ENCODE measurements around the gene PAN2.
"Not testable (repeated sequence)": the region's sequence is repeated elsewhere in the genome, so short reads cannot be mapped to it uniquely, and the experiment has no call there.

The PAN2 gene

DNA sequence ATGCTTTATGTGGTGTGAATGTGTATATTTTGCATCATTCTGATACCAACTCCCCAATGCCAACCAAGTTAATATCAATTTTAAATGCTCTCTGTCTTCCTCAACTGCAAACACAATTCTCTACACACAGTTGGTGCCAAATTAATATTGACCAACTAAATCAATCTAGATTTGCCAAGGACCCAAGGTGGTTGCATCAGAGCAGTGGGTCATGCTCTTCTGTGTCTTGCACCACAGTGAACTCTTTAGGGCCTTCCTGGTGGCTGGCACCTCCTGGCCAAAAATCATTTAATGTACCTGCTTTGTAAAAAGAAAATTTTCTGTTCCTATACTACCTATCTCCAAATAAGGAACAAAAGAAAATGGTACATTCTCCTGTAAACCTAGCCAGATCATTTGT, 53.0 kb downstream of the PAN2 start:
- TF ChIP-seq, protein P1, sequence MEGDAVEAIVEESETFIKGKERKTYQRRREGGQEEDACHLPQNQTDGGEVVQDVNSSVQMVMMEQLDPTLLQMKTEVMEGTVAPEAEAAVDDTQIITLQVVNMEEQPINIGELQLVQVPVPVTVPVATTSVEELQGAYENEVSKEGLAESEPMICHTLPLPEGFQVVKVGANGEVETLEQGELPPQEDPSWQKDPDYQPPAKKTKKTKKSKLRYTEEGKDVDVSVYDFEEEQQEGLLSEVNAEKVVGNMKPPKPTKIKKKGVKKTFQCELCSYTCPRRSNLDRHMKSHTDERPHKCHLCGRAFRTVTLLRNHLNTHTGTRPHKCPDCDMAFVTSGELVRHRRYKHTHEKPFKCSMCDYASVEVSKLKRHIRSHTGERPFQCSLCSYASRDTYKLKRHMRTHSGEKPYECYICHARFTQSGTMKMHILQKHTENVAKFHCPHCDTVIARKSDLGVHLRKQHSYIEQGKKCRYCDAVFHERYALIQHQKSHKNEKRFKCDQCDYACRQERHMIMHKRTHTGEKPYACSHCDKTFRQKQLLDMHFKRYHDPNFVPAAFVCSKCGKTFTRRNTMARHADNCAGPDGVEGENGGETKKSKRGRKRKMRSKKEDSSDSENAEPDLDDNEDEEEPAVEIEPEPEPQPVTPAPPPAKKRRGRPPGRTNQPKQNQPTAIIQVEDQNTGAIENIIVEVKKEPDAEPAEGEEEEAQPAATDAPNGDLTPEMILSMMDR (IDR thresholded peaks at IDR 0.05; ENCODE audit: low read depth, low read length) = no peak
- no peak overlapping the region for H3K4me3 ChIP-seq (ENCODE audit: low read depth, low read length)

DNA sequence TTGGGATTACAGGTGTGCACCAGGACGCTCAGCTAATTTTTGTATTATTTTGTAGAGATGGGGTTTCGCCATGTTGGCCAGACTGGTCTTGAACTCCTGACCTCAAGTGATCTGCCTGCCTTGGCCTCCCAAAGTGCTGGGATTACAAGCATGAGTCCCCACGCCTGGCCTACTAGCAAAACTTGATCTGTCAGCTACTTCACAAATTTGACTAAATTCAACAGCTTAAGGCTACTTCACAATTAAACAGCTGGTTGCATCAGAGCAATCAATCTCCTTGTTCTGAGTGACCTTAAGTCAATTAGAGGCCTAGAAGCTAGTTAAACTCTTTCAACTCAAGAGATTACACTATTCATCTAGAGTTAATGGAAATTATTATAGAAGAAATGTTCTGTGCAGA, 54.9 kb downstream of the PAN2 start:
- TF ChIP-seq, protein P1 (IDR thresholded peaks at IDR 0.05; ENCODE audit: low read depth, low read length) = no peak
- no peak overlapping the region for H3K4me3 ChIP-seq (ENCODE audit: low read depth, low read length)

DNA sequence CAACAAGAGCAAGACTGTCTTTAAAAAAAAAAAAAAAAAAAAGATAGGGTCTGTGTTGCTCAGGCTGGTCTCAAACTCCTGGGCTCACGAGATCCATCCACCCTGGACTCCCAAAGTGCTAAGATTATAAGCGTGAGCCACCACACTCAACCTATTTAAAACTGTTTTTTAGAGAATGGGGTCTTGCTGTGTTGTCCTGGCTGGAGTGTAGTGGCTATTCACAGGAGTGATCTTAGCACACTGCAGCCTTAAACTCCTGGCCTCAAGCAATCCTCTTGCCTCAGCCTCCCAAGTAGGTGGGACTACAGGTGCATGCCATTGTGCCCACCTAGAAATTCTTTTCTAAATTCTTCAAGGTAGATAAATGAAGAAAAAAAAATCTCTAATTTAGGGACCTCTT, 59.5 kb downstream of the PAN2 start:
- TF ChIP-seq, protein P1 (IDR thresholded peaks at IDR 0.05; ENCODE audit: low read depth, low read length) = no peak
- no peak overlapping the region for H3K4me3 ChIP-seq (ENCODE audit: low read depth, low read length)

DNA sequence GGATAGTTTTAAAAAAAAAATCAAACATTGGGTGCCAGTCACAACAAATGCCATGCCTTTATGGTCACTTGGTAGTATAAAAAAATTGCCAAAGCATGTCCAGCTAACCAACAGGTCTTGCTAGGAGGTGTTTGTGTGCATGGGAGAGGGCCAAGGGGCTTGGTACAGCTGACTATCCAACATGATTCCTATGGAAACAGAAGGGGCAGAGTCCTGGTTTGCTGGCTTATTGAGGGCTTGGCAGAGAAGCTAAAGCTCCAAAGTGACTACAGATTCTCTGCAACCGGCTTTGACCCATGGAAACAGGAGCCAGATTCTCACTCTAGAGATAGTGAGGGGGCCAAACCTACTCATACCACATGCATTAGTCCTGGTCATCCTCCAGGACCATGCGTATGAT, 61.3 kb downstream of the PAN2 start:
- H3K4me3 ChIP-seq (ENCODE audit: low read depth, low read length) = not testable (repeated sequence)

DNA sequence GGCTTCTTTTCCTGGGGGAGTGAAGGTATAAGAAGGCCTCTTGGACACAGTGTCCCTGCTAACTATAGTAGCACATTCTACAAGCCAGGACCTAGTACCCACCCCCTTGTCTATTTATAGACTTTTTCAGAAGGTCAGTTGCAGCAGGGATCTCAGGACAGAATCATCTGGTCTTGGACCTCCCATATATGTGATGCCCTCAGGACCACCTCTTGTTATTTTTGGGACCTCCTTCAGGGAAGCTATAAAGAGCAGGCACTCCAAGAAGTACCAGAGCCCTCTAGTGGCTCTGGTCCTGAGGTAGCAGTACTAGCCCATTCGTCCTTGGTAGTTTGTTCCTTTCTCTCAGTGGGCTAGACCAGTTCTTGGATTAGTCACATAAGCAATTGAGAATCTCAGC, 62.8 kb downstream of the PAN2 start:
- TF ChIP-seq, protein P1 (IDR thresholded peaks at IDR 0.05; ENCODE audit: low read depth, low read length) = peak; percentile 20; the same call in 1 of the 2 replicates

DNA sequence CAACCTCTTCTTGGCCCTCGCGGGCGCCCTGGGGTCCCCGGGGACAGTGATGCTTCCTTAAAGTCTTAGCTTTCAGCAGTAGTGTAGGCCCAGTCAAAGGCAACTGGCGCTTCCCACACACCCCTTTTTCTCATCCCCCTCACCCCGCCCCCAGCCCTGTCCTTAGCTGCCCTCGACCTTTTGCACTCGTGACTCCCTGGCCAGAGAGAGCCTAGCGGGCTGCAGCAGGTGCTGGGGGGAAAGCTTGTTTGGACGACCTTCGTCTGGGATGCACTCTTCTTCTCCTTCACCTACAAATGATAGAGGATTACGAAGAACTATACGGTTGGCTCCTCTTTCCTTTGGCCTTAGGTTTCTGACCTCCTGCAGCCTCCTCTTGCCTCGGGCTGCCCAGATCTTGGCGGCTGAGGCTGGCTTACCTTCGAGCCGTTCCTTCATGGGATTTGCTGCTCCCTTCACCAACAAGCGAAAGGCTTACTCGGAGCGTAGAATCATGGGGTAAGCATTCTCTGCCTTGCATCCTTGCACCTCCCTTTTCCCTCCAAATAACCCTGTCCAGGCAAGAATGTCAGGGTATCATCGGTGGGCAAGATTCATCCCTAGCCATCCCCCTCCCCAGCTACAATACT, 66.2 kb downstream of the PAN2 start:
- H3K4me3 ChIP-seq (ENCODE audit: low read depth, low read length) = peak overlapping the region; percentile 74
- TF ChIP-seq, protein P1 (IDR thresholded peaks at IDR 0.05; ENCODE audit: low read depth, low read length) = no peak

More for the DNA sequence above, 62.8 kb downstream of the PAN2 start:
- no peak overlapping the region for H3K4me3 ChIP-seq (ENCODE audit: low read depth, low read length)

DNA sequence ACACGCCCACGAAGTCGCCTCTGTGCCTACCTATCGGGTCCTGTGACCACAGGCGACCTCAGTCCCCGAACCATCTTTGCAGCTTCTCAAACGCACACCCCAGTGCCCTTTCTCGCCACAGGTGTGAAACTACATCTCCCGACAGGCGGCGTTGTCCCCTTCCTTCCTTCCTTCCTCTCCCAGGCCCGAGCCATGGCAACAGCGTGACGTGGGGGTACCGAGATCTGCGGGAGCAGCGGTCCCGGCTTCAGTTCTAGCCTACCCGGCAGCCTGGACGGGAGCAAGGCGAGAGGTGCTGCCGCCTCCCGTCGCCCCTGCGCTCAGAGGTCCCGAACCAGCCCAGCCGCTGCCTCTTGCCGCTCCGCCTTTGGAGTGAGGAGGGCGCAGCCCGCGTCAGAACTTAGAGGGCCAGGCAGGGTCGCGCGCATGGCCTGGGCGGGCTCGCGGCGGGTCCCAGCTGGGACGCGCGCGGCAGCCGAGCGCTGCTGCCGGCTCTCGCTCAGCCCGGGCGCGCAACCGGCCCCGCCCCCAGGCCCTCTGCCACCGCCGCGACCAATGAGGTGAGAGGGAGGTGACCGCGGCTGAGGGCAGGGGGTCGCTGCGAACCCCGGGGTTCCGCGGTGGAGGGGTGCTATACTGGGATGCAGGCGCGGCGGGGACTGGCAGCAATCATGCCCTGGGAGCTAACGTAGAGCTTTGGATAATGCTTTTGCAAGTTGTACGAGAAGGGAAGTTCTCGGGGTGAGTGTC, 66.9 kb downstream of the PAN2 start, which contains the start of gene COQ10A:
Gene COQ10A (plus strand): TSS at position 250 of the 750 bp plus-strand sequence. CDS start 177 bp downstream, at position 427.
- peak within 1 kb of the TSS; percentile 74 for H3K4me3 ChIP-seq (ENCODE audit: low read depth, low read length)
- TF ChIP-seq, protein P1 (IDR thresholded peaks at IDR 0.05; ENCODE audit: low read depth, low read length) = peak; percentile 78
